HepG2 (cell line): ENCODE measurements around the gene NR2F6. TPM values are rescaled to one million over a fixed set of nuclear protein-coding genes. Genes with fewer than 3 reads are reported as not detected.
A peak's percentile ranks its signal among the peaks of the same experiment; 100 is the strongest.

Experiments
- BHLHE40 ChIP-seq: IDR thresholded peaks from 2 replicates; pipeline ENCODE4 v1.6.1; 2011; ENCODE audit warnings: low read length, improper control_type of control experiment
- HNRNPUL1 ChIP-seq: fragments of 200-400 bp; formaldehyde crosslinking; IDR thresholded peaks from 2 replicates; pipeline ENCODE4 v1.6.1; 2017; ENCODE audit warnings: low read depth, mild to moderate bottlenecking, low read length, moderate library complexity
- KAT8 ChIP-seq: IDR thresholded peaks from 2 replicates; pipeline ENCODE4 v1.6.1; 2016; ENCODE audit warnings: missing genetic modification reagents, missing compliant biosample characterization
- MLX ChIP-seq: IDR thresholded peaks from 2 replicates; pipeline ENCODE4 v1.6.1; 2016
- PATZ1 ChIP-seq: sonication (generic); formaldehyde crosslinking; IDR thresholded peaks from 2 replicates; pipeline ENCODE4 v1.4.0; 2020; ENCODE audit warnings: missing genetic modification reagents
- SP140L ChIP-seq: sonication (generic); formaldehyde crosslinking; IDR thresholded peaks from 2 replicates; pipeline ENCODE4 v1.4.0; 2020; ENCODE audit warnings: missing genetic modification reagents, borderline replicate concordance
- ZHX1 ChIP-seq: sonication (generic); formaldehyde crosslinking; IDR thresholded peaks from 2 replicates; pipeline ENCODE4 v1.8.1; 2022; ENCODE audit warnings: low read depth, mild to moderate bottlenecking, missing genetic modification reagents
- ZNF230 ChIP-seq: sonication (generic); formaldehyde crosslinking; IDR thresholded peaks from 2 replicates; pipeline ENCODE4 v1.4.0; 2020; ENCODE audit warnings: mild to moderate bottlenecking, missing genetic modification reagents
- ZNF235 ChIP-seq: sonication (generic); formaldehyde crosslinking; IDR thresholded peaks from 2 replicates; pipeline ENCODE4 v1.8.1; 2023; ENCODE audit warnings: mild to moderate bottlenecking, missing genetic modification reagents, borderline replicate concordance
- ZNF777 ChIP-seq: sonication (generic); formaldehyde crosslinking; IDR thresholded peaks from 2 replicates; pipeline ENCODE4 v1.4.0; 2020; ENCODE audit warnings: missing genetic modification reagents
- polyA plus RNA-seq, 8 experiments: library from polyadenylated mRNA; depleted of rRNA in 3 of 8; stranded (reverse) in 7 of 8; unstranded in 1 of 8; fragments of >200 nt; fragmentation: Illumina TruSeq in 4 of 8; extraction: Trizol in 4 of 8; gene quantifications; 2 replicates each; pipeline versions ENCODE4 v1.2.1 to v1.2.3, GENCODE V29; 2011 to 2016; ENCODE audit warnings: low read depth in 4 of 8, missing spikeins in 1 of 8, mixed read lengths in 1 of 8; ENCODE audit not compliant: insufficient read depth in 1 of 8
- total RNA-seq, 5 experiments: library from RNA; depleted of rRNA; stranded (reverse); fragments of >200 nt; fragmentation: Illumina TruSeq; extraction: Trizol; gene quantifications; 2 replicates each; pipeline ENCODE4 v1.2.3, GENCODE V29; 2016; ENCODE audit warnings: low read depth in 1 of 5
- TF ChIP-seq, protein P1 (sequence below): sonication (generic); formaldehyde crosslinking; IDR thresholded peaks from 2 replicates; pipeline ENCODE4 v1.8.1; 2023; ENCODE audit warnings: mild to moderate bottlenecking, missing genetic modification reagents

Gene NR2F6
- total and polyA plus RNA-seq, 2 of the 13 experiments (the other 11 are each of a cell fraction or from before 2014, with no cell fraction given): 30.9 to 72.4 TPM

DNA sequence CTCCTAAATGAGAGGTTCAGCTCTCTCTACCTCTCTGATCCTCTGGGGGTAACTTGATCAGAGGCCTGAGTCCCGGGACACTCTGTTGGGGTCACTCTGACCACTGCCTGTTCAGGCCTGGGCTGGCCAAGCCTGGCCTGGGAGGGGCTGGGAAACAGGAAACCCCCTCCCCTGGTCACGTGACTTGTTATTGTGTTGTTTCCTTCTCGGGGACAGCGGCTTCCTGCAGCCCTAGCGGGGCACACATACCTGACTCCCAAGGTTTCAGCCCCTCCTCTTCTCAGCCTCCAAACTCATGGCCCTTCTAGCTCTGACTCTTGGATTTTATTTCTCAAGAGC, 18.9 kb upstream of the NR2F6 start, which contains the start of gene USHBP1 (continued):
- TF ChIP-seq ZHX1 (CRISPR knock-in tag) (no peak), BHLHE40 (peak; percentile 58), KAT8 (CRISPR knock-in tag) (peak; percentile 19; the same call in 1 of the 2 replicates), ZNF777 (CRISPR knock-in tag) (no peak), HNRNPUL1 (no peak), MLX (CRISPR knock-in tag) (no peak), ZNF230 (CRISPR knock-in tag) (no peak), PATZ1 (CRISPR knock-in tag) (peak; percentile 86), SP140L (no peak), ZNF235 (CRISPR knock-in tag) (no peak)
- TF ChIP-seq, protein P1, sequence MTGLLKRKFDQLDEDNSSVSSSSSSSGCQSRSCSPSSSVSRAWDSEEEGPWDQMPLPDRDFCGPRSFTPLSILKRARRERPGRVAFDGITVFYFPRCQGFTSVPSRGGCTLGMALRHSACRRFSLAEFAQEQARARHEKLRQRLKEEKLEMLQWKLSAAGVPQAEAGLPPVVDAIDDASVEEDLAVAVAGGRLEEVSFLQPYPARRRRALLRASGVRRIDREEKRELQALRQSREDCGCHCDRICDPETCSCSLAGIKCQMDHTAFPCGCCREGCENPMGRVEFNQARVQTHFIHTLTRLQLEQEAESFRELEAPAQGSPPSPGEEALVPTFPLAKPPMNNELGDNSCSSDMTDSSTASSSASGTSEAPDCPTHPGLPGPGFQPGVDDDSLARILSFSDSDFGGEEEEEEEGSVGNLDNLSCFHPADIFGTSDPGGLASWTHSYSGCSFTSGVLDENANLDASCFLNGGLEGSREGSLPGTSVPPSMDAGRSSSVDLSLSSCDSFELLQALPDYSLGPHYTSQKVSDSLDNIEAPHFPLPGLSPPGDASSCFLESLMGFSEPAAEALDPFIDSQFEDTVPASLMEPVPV (CRISPR knock-in tag): no peak
